Suprapubic skin (tissue), 4 donors: ENCODE measurements around the gene ELP1.

ENCODE experiments used
- POLR2A ChIP-seq, 2 donors: fragments of 450-650 bp; IDR thresholded peaks; one replicate each; pipeline ENCODE4 v1.6.1; 2017; ENCODE audit warnings: antibody characterized with exemption in 2 of 2, mild to moderate bottlenecking in 2 of 2, moderate library complexity in 2 of 2
- POLR2AphosphoS5 ChIP-seq, 3 donors: sonication (generic); formaldehyde crosslinking; IDR thresholded peaks; one replicate each; pipeline ENCODE4 v1.6.1; 2017; ENCODE audit warnings: antibody characterized with exemption in 3 of 3
- TF ChIP-seq, protein P1 (sequence below), 2 donors: fragments of 200-600 bp in 1 of 2; fragments of 450-650 bp in 1 of 2; sonication (generic) in 1 of 2; IDR thresholded peaks; one replicate each; pipeline ENCODE4 v1.5.1; 2016 to 2019; ENCODE audit warnings: antibody characterized with exemption in 2 of 2, mild to moderate bottlenecking in 1 of 2, moderate library complexity in 1 of 2

DNA sequence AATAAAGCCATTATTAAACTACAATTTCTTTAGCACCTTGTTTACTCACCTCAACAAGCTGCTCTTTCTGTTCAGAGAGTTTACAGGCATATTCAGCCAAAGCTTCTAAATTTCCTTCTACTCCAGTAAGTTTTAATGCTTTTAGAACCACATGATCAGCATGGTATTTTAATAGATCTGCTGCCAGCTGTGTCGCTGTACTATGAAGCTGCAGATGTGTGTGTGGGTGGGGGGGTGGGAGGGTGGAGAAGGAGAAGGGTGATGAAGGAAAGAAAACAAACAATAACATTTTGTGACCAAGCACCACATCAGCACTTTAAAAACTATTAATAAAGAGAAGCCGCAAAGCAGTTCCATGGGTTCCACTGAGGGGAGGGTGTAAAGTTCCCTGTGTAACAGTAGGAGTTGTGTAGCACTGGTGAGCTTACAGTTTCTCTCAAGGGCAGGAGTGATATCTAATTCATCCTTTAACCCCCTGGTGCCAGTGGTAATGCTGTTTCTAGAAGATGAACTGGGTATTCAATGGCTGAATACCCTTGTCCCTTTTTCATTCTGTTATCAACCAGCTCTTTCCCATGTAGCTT, 38.8 kb upstream of the ELP1 start:
- TF ChIP-seq, protein P1, sequence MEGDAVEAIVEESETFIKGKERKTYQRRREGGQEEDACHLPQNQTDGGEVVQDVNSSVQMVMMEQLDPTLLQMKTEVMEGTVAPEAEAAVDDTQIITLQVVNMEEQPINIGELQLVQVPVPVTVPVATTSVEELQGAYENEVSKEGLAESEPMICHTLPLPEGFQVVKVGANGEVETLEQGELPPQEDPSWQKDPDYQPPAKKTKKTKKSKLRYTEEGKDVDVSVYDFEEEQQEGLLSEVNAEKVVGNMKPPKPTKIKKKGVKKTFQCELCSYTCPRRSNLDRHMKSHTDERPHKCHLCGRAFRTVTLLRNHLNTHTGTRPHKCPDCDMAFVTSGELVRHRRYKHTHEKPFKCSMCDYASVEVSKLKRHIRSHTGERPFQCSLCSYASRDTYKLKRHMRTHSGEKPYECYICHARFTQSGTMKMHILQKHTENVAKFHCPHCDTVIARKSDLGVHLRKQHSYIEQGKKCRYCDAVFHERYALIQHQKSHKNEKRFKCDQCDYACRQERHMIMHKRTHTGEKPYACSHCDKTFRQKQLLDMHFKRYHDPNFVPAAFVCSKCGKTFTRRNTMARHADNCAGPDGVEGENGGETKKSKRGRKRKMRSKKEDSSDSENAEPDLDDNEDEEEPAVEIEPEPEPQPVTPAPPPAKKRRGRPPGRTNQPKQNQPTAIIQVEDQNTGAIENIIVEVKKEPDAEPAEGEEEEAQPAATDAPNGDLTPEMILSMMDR (IDR thresholded peaks at IDR 0.05), result no peak
- TF ChIP-seq POLR2A (IDR thresholded peaks at IDR 0.05) (no peak), POLR2AphosphoS5 (IDR thresholded peaks at IDR 0.05) (no peak)
